ENCODE measurements around the gene AGRP.

AGRP gene

DNA sequence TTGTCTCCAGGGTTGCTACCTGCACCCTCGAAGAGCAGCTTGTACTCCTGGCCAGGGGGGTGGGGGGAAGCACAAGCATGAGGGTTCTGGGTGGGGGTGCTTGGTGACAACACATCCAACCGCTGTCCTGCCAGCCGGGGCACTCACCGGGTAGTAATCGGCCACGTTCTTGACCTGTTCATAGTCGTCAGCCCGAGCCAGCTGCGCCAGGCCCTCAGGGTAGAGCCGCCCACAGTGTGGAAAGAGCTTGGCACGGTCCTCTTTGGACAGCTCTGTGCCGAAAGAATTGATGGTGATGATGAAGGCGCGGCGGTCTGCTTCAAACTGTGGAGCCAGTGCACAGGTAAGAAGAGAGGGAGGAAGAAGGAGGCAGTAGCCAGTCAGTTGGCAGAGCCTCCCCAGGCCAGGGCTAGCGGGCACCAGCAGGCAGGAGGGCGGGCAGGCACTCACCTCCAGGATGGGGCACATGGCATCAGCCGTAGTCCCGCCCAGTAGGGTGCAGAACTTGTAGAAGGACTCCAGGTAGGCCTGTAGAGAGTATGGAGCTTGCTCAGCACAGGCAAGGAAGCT, 44.4 kb downstream of the AGRP start:
- no peak for DNase-seq (ENCODE audit: low read depth)
- no peak overlapping the region for H3K4me3 ChIP-seq (ENCODE audit: low read depth, low read length)
- TF ChIP-seq, protein P1, sequence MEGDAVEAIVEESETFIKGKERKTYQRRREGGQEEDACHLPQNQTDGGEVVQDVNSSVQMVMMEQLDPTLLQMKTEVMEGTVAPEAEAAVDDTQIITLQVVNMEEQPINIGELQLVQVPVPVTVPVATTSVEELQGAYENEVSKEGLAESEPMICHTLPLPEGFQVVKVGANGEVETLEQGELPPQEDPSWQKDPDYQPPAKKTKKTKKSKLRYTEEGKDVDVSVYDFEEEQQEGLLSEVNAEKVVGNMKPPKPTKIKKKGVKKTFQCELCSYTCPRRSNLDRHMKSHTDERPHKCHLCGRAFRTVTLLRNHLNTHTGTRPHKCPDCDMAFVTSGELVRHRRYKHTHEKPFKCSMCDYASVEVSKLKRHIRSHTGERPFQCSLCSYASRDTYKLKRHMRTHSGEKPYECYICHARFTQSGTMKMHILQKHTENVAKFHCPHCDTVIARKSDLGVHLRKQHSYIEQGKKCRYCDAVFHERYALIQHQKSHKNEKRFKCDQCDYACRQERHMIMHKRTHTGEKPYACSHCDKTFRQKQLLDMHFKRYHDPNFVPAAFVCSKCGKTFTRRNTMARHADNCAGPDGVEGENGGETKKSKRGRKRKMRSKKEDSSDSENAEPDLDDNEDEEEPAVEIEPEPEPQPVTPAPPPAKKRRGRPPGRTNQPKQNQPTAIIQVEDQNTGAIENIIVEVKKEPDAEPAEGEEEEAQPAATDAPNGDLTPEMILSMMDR (conservative IDR thresholded peaks at IDR 0.05; ENCODE audit: low read depth, low read length), result no peak

- DNase-seq (ENCODE audit: low read depth), result no peak
- no peak overlapping the region for H3K4me3 ChIP-seq (ENCODE audit: low read depth, low read length)
- TF ChIP-seq, protein P1 (conservative IDR thresholded peaks at IDR 0.05; ENCODE audit: low read depth, low read length), result no peak
Observed at GRCh38 chr16:67438098-67438791, 45.1 kb downstream of the AGRP start.

DNA sequence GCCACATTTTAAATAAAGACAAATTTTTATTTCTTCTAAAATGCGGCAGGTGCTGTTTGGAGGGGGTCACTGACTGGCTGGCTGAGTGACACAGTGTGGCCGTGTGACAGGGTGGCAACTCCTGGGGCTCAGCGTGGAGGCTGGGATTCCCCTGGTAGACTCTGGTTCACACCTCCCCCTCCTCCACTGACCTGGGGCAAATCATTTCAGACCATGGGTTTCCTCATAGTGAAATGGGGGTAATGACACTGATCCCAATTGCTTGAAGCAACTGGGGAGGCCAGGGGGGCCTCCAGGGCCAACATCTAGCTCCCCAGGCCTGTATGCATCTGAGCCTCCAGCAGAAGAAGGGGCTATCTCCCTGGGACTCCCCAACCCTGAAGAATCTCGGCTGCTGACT, 45.8 kb downstream of the AGRP start:
- H3K4me3 ChIP-seq (ENCODE audit: low read depth, low read length), result no peak overlapping the region
- TF ChIP-seq, protein P1 (conservative IDR thresholded peaks at IDR 0.05; ENCODE audit: low read depth, low read length), result no peak
- no peak for DNase-seq (ENCODE audit: low read depth)

DNA sequence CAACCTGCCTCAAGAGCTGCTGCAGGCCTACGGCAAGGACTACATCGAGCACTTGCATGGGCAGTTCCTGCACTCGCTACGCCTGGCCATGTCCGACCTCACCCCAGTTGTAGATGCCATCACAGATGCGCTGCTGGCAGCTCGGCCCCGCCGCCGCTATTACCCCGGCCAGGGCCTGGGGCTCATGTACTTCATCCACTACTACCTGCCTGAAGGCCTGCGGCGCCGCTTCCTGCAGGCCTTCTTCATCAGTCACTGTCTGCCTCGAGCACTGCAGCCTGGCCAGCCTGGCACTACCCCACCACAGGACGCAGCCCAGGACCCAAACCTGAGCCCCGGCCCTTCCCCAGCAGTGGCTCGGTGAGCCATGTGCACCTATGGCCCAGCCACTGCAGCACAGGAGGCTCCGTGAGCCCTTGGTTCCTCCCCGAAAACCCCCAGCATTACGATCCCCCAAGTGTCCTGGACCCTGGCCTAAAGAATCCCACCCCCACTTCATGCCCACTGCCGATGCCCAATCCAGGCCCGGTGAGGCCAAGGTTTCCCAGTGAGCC, 46.6 kb downstream of the AGRP start:
- TF ChIP-seq, protein P1 (conservative IDR thresholded peaks at IDR 0.05; ENCODE audit: low read depth, low read length), result no peak
- DNase-seq (ENCODE audit: low read depth), result no peak
- no peak overlapping the region for H3K4me3 ChIP-seq (ENCODE audit: low read depth, low read length)

GRCh38 chr16:67435758-67436164, 47.6 kb downstream of the AGRP start:
- DNase-seq (ENCODE audit: low read depth), result no peak
- H3K4me3 ChIP-seq (ENCODE audit: low read depth, low read length), result no peak overlapping the region
- TF ChIP-seq, protein P1 (conservative IDR thresholded peaks at IDR 0.05; ENCODE audit: low read depth, low read length), result no peak

DNA sequence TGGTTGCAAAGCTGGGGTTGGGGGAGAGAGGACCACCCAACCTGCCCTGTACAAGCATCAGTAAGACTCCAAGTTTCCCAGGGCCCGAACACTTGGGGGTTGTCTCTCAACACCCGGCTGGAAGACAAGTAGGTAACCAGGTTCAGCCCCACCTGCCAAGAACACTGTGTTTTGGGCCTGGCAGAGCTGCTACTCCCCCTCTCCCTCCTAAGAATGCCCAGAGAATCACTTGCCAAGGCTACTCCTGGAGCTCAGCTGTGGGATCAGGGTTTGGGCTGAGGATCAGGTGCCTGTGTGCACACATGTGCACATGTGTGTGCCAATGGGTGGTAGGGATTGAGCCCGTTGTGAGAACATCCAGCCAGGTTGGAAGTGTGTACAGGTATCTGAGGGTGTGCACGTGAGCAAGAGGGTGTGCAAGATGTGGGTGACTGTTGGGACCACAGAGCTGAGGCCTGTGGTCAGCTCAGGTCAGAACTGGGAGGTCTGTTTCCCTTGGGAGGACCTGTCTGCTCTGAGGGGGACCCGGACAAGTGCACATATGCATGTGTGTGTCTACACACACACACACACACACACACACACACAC, 50.1 kb downstream of the AGRP start:
- no peak for DNase-seq (ENCODE audit: low read depth)
- TF ChIP-seq, protein P1 (conservative IDR thresholded peaks at IDR 0.05; ENCODE audit: low read depth, low read length), result no peak
- H3K4me3 ChIP-seq (ENCODE audit: low read depth, low read length), result no peak overlapping the region
